Left colon (tissue), 2 donors: ENCODE measurements around the gene ADAMTS14. TPM values are rescaled to one million over a fixed set of nuclear protein-coding genes. Genes with fewer than 3 reads are reported as not detected.
A peak's percentile ranks its signal among the peaks of the same experiment; 100 is the strongest.
"Not testable (repeated sequence)": the region's sequence is repeated elsewhere in the genome, so short reads cannot be mapped to it uniquely, and the experiment has no call there.

Experiments used
- ATAC-seq: fragments of 200-7000 bp; cut with Tn5 transposase; one replicate; pipeline ENCODE4 v1.9.1; 2020; ENCODE audit warnings: mild to moderate bottlenecking, moderate library complexity
- DNase-seq, 2 donors: peaks; one replicate each; pipeline ENCODE4 v3.0.0-alpha.2; 2020
- intact Hi-C, 2 donors: fragments of 100-400 bp; cut with DNase I in 1 of 2; cut with micrococcal nuclease in 1 of 2; formaldehyde crosslinking; loops; one replicate each; pipeline versions ENCODE4 v1.11.2 to v1.14.0; 2022; cut with DNase I, micrococcal nuclease
- total RNA-seq, 2 donors: library from RNA; stranded (reverse); fragmentation: NEBNext Ultra II Directional; extraction: Animal tissue kit (Norgen Biotek cat#: 25700); gene quantifications; one replicate each; pipeline ENCODE4 v1.2.1, GENCODE V29; 2021
- donor health status: DM: no; HTN: no; CAD: no.
- donor health status: DM: yes; HTN: yes; CAD: no.

ADAMTS14 gene
- total RNA-seq, 2 donors from 2014 or later: 0.95 to 2.1 TPM

GRCh38 chr10:70756700-70757360, 84.5 kb downstream of the ADAMTS14 start:
- no peak for DNase-seq
- intact Hi-C loops: loop anchor here (5.0 kb wide), 2 partner anchors 205 to 210 kb away; no protein-coding TSS in a partner anchor
- ATAC-seq: no peak

- DNase-seq: no peak
Observed at GRCh38 chr10:70757856-70758255, 85.5 kb downstream of the ADAMTS14 start.

GRCh38 chr10:70758757-70759514, 86.6 kb downstream of the ADAMTS14 start:
- peak; percentile 46 to 76 for DNase-seq
- intact Hi-C loops: loop anchor here (5.0 kb wide), 2 partner anchors 207 to 212 kb away; no protein-coding TSS in a partner anchor
- ATAC-seq: peak; percentile 65

More at GRCh38 chr10:70757856-70758255, 85.5 kb downstream of the ADAMTS14 start:
- intact Hi-C loops: loop anchor here (5.0 kb wide), 2 partner anchors 206 to 211 kb away; no protein-coding TSS in a partner anchor
- ATAC-seq: no peak

GRCh38 chr10:70759781-70760180, 87.5 kb downstream of the ADAMTS14 start:
- intact Hi-C loops: loop anchor here (5.0 kb wide), 2 partner anchors 207 to 212 kb away; no protein-coding TSS in a partner anchor
- DNase-seq: no peak
- no peak for ATAC-seq

- ATAC-seq (no peak), DNase-seq (no peak)
Observed at GRCh38 chr10:70760271-70760787, 88.0 kb downstream of the ADAMTS14 start.

GRCh38 chr10:70761031-70761601, 88.8 kb downstream of the ADAMTS14 start:
- no peak for ATAC-seq
- intact Hi-C loops: no loop called here
- no peak for DNase-seq

More at GRCh38 chr10:70760271-70760787, 88.0 kb downstream of the ADAMTS14 start:
- intact Hi-C loops: no loop called here

- DNase-seq: no peak
- ATAC-seq: no peak
- intact Hi-C loops: no loop called here
Observed at GRCh38 chr10:70761727-70762350, 89.5 kb downstream of the ADAMTS14 start.

- ATAC-seq: no peak
- DNase-seq: no peak
- intact Hi-C loops: no loop called here
Observed at GRCh38 chr10:70762441-70763175, 90.3 kb downstream of the ADAMTS14 start.

- peak in 1 of 2 donors; percentile 7 for DNase-seq
- intact Hi-C loops: no loop called here
Observed at GRCh38 chr10:70763567-70763966, 91.3 kb downstream of the ADAMTS14 start.

GRCh38 chr10:70765794-70766594, 93.7 kb downstream of the ADAMTS14 start:
- DNase-seq (no peak), ATAC-seq (no peak)
- intact Hi-C loops: no loop called here

More at GRCh38 chr10:70763567-70763966, 91.3 kb downstream of the ADAMTS14 start:
- ATAC-seq: no peak

- ATAC-seq, DNase-seq, intact Hi-C loops: not testable (repeated sequence)
Observed at GRCh38 chr10:70768026-70768685, 95.8 kb downstream of the ADAMTS14 start.

- DNase-seq: no peak
- ATAC-seq: no peak
- intact Hi-C loops: no loop called here
Observed at GRCh38 chr10:70769121-70769520, 96.8 kb downstream of the ADAMTS14 start.

- intact Hi-C loops: no loop called here
- ATAC-seq (no peak), DNase-seq (no peak)
Observed at GRCh38 chr10:70770001-70770400, 97.7 kb downstream of the ADAMTS14 start.

GRCh38 chr10:70770516-70770915, 98.2 kb downstream of the ADAMTS14 start:
- intact Hi-C loops, DNase-seq, ATAC-seq: not testable (repeated sequence)

GRCh38 chr10:70771311-70772194, 99.2 kb downstream of the ADAMTS14 start:
- ATAC-seq (no peak), DNase-seq (no peak)
- intact Hi-C loops: no loop called here

GRCh38 chr10:70772627-70773026, 100.3 kb downstream of the ADAMTS14 start:
- ATAC-seq: no peak
- intact Hi-C loops: no loop called here
- no peak for DNase-seq
